NOMO-1 treated with DMSO at 0.1 percent for 48 hours (cell line): ENCODE results near the gene TAF1B.

ENCODE experiments used
- DNase-seq: peaks from one replicate; lab custom pipeline; 2025; ENCODE audit not compliant: unreplicated experiment; lab: John Stamatoyannopoulos, UW

TAF1B gene

GRCh38 chr2:9843229-9844035 is at the start of gene TAF1B:
Gene TAF1B, plus strand, starts transcription at chr2:9843474. Its CDS starts 68 bp downstream, at chr2:9843542.
- DNase-seq, result peak; percentile 94

GRCh38 chr2:9793918-9794717 is 49.2 kb upstream of the TAF1B start:
- DNase-seq, result no peak

- no peak for DNase-seq
Measured at GRCh38 chr2:9795071-9795470, 48.2 kb upstream of the TAF1B start.

- no peak for DNase-seq
Measured at GRCh38 chr2:9796056-9797010, 46.9 kb upstream of the TAF1B start.

- no peak for DNase-seq
Measured at GRCh38 chr2:9797086-9797485, 46.2 kb upstream of the TAF1B start.

GRCh38 chr2:9797681-9798556 is 45.4 kb upstream of the TAF1B start:
- no peak for DNase-seq

GRCh38 chr2:9799011-9799596 is 44.2 kb upstream of the TAF1B start:
- peak; percentile 84 for DNase-seq

- DNase-seq, result peak; percentile 80
Measured at GRCh38 chr2:9799729-9800632, 43.3 kb upstream of the TAF1B start.

- no peak for DNase-seq
Measured at GRCh38 chr2:9800639-9800974, 42.7 kb upstream of the TAF1B start.

GRCh38 chr2:9800975-9801726 is 42.1 kb upstream of the TAF1B start:
- peak; percentile 29 for DNase-seq

- DNase-seq, result no peak
Measured at GRCh38 chr2:9802576-9802993, 40.7 kb upstream of the TAF1B start.

GRCh38 chr2:9803023-9803805 is 40.1 kb upstream of the TAF1B start:
- DNase-seq, result no peak

GRCh38 chr2:9805435-9806297 is 37.6 kb upstream of the TAF1B start:
- DNase-seq, result no peak

GRCh38 chr2:9806298-9806610 is 37.0 kb upstream of the TAF1B start:
- no peak for DNase-seq

- no peak for DNase-seq
Measured at GRCh38 chr2:9806656-9807055, 36.6 kb upstream of the TAF1B start.

GRCh38 chr2:9807056-9807455 is 36.2 kb upstream of the TAF1B start:
- DNase-seq, result no peak
